Epithelial cell of proximal tubule (primary cell): Measurements from ENCODE around the gene KCTD6. TPM values are rescaled to one million over a fixed set of nuclear protein-coding genes. Genes with fewer than 3 reads are reported as not detected.

Experiments used
- DNase-seq: peaks from one replicate; pipeline ENCODE4 v3.0.0-alpha.2; 2011; ENCODE audit warnings: low read depth
- H3K4me3 ChIP-seq: 2 replicates; pipeline ENCODE4 v1.5.1; 2011; ENCODE audit warnings: low read depth, mild to moderate bottlenecking, low read length
- CTCF ChIP-seq: conservative IDR thresholded peaks from 2 replicates; pipeline ENCODE4 v1.5.1; 2012; ENCODE audit warnings: low read depth, mild to moderate bottlenecking, low read length
- total RNA-seq: library from RNA; depleted of rRNA; stranded (reverse); fragments of >200 nt; gene quantifications from 2 replicates; pipeline ENCODE4 v1.2.3, GENCODE V29; 2015

Gene KCTD6
- total RNA-seq, 1 donor from 2014 or later: 7.9 TPM

GRCh38 chr3:58484722-58485069, 7.2 kb upstream of the KCTD6 start:
- no peak for TF ChIP-seq CTCF
- no peak overlapping the region for H3K4me3 ChIP-seq
- DNase-seq: no peak

GRCh38 chr3:58485801-58486435, 6.0 kb upstream of the KCTD6 start:
- no peak for DNase-seq
- H3K4me3 ChIP-seq: no peak overlapping the region
- no peak for TF ChIP-seq CTCF

- no peak for TF ChIP-seq CTCF
- no peak for DNase-seq
- no peak overlapping the region for H3K4me3 ChIP-seq
These were observed 4.6 kb upstream of the KCTD6 start for GRCh38 chr3:58487140-58487886.

- H3K4me3 ChIP-seq: no peak overlapping the region
- TF ChIP-seq CTCF: no peak
- DNase-seq: no peak
These were observed 2.9 kb upstream of the KCTD6 start for GRCh38 chr3:58488967-58489366.

- no peak for DNase-seq
- TF ChIP-seq CTCF: no peak
- H3K4me3 ChIP-seq: peak overlapping the region; percentile 49
These were observed 915 bp upstream of the KCTD6 start for GRCh38 chr3:58490860-58491501.

GRCh38 chr3:58492494-58492905, 604 bp downstream of the KCTD6 start:
- peak overlapping the region; percentile 70 for H3K4me3 ChIP-seq
- TF ChIP-seq CTCF: no peak
- DNase-seq: no peak

GRCh38 chr3:58494107-58494506, 2.2 kb downstream of the KCTD6 start:
- peak overlapping the region; percentile 70 for H3K4me3 ChIP-seq
- DNase-seq: no peak
- TF ChIP-seq CTCF: peak; percentile 19
